Measurements from ENCODE around the gene ZNF562.
A peak's percentile ranks its signal among the peaks of the same experiment; 100 is the strongest.
"Not testable (repeated sequence)": the region's sequence is repeated elsewhere in the genome, so short reads cannot be mapped to it uniquely, and the experiment has no call there.

ZNF562 gene

DNA sequence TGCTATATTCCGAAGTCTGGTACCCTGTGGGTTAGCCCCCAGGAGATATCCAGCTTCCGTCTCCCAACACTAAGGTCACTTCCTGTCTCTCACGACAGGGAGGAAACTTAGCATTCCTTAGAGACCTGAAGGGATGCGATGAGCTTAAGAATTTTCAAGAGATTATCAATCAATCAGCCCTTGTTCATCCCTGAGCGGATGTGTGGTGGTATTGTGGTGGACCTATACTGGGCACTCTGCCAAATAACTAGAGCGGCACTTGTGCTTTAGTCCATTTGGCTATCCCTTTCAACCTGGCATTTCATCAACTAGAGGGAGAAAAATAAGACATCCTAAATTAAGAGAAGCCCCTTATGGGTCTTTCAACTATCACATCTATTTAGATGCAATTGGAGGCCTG, 30.9 kb upstream of the ZNF562 start:
- no peak overlapping the region for H3K27ac Mint-ChIP-seq
- peaks cover 20% of the 10 kb centered on the region for H3K9me3 Mint-ChIP-seq
- no peak overlapping the region for H3K4me3 Mint-ChIP-seq
- H3K36me3 Mint-ChIP-seq (ENCODE audit: low read depth) = no peaks in the 10 kb centered on the region
- TF ChIP-seq, protein P1, sequence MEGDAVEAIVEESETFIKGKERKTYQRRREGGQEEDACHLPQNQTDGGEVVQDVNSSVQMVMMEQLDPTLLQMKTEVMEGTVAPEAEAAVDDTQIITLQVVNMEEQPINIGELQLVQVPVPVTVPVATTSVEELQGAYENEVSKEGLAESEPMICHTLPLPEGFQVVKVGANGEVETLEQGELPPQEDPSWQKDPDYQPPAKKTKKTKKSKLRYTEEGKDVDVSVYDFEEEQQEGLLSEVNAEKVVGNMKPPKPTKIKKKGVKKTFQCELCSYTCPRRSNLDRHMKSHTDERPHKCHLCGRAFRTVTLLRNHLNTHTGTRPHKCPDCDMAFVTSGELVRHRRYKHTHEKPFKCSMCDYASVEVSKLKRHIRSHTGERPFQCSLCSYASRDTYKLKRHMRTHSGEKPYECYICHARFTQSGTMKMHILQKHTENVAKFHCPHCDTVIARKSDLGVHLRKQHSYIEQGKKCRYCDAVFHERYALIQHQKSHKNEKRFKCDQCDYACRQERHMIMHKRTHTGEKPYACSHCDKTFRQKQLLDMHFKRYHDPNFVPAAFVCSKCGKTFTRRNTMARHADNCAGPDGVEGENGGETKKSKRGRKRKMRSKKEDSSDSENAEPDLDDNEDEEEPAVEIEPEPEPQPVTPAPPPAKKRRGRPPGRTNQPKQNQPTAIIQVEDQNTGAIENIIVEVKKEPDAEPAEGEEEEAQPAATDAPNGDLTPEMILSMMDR (IDR thresholded peaks at IDR 0.05; ENCODE audit: unreplicated experiment in 3 of 3) = no peak
- H3K4me1 Mint-ChIP-seq = no peaks in the 10 kb centered on the region
- no peaks in the 10 kb centered on the region for H3K27me3 Mint-ChIP-seq (ENCODE audit: low read depth)

GRCh38 chr19:9702186-9702585, 27.3 kb upstream of the ZNF562 start:
- TF ChIP-seq, protein P1 (IDR thresholded peaks at IDR 0.05; ENCODE audit: unreplicated experiment in 3 of 3) = no peak
- H3K4me1 Mint-ChIP-seq = no peaks in the 10 kb centered on the region
- no peaks in the 10 kb centered on the region for H3K36me3 Mint-ChIP-seq (ENCODE audit: low read depth)
- no peak overlapping the region for H3K4me3 Mint-ChIP-seq
- peaks cover 8% of the 10 kb centered on the region for H3K9me3 Mint-ChIP-seq
- no peaks in the 10 kb centered on the region for H3K27me3 Mint-ChIP-seq (ENCODE audit: low read depth)
- H3K27ac Mint-ChIP-seq = no peak overlapping the region

DNA sequence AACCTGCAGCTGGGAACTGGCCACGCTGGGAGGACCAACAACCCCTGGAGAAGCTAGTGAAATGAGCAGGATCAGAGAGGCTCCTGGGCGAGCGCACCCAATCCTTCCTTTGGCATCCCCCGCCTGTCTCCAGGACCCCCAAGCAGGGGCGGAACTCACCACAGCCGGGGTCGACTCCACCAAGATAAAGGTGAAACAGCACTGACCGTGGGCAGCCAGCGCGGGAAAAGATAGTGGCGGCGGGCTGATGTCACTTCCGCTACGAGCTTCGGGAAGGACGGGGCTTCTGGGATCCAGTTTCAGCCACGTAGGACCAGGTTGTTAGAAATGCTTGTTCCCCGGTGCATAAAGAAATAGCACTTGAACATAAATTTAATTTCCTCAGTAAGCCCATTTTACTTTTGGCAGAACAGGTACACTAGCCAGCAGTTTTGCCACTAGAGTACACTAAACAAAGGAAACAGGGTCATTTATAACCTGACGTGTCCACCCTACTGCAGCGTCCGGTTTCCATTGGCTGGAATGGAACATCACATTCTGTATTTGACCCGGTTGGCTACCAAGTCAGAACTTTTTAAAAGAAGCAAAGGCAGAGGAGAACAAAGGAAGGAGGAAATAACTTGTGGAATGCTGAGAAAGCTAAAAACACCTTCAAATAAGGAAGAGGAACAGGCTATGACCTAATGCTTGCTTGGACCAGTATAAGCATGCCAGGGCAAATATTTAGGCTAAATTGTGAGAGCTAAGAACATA, 25.5 kb upstream of the ZNF562 start:
- H3K27me3 Mint-ChIP-seq (ENCODE audit: low read depth) = no peaks in the 10 kb centered on the region
- TF ChIP-seq, protein P1 (IDR thresholded peaks at IDR 0.05; ENCODE audit: unreplicated experiment in 3 of 3) = no peak
- H3K9me3 Mint-ChIP-seq = peaks cover 11% of the 10 kb centered on the region

GRCh38 chr19:9690301-9690700, 15.4 kb upstream of the ZNF562 start:
- Mint-ChIP-seq H3K36me3 (ENCODE audit: low read depth) (peaks cover 20% of the 10 kb centered on the region), H3K9me3 (peaks cover 33% of the 10 kb centered on the region)
- not testable (repeated sequence) for H3K27me3 Mint-ChIP-seq (ENCODE audit: low read depth); H3K27ac Mint-ChIP-seq; H3K4me3 Mint-ChIP-seq; H3K4me1 Mint-ChIP-seq

More for the DNA sequence above, 25.5 kb upstream of the ZNF562 start:
- Mint-ChIP-seq H3K36me3 (ENCODE audit: low read depth) (no peaks in the 10 kb centered on the region), H3K4me3 (no peak overlapping the region), H3K4me1 (no peaks in the 10 kb centered on the region), H3K27ac (no peak overlapping the region)

GRCh38 chr19:9679996-9680395, 5.1 kb upstream of the ZNF562 start:
- H3K4me1 Mint-ChIP-seq; H3K27ac Mint-ChIP-seq; H3K27me3 Mint-ChIP-seq (ENCODE audit: low read depth); H3K4me3 Mint-ChIP-seq: not testable (repeated sequence)
- peaks cover 30% of the 10 kb centered on the region for H3K36me3 Mint-ChIP-seq (ENCODE audit: low read depth)
- H3K9me3 Mint-ChIP-seq = peaks cover 31% of the 10 kb centered on the region

GRCh38 chr19:9675358-9675901, 530 bp upstream of the ZNF562 start:
- Mint-ChIP-seq H3K4me3 (peak overlapping the region; percentile 91 to 97 (median 95)), H3K9me3 (peaks cover 51% of the 10 kb centered on the region), H3K27ac (peak overlapping the region; percentile 99 to 100 (median 100)), H3K36me3 (ENCODE audit: low read depth) (peaks cover 63% of the 10 kb centered on the region)
- not testable (repeated sequence) for H3K4me1 Mint-ChIP-seq; H3K27me3 Mint-ChIP-seq (ENCODE audit: low read depth)

DNA sequence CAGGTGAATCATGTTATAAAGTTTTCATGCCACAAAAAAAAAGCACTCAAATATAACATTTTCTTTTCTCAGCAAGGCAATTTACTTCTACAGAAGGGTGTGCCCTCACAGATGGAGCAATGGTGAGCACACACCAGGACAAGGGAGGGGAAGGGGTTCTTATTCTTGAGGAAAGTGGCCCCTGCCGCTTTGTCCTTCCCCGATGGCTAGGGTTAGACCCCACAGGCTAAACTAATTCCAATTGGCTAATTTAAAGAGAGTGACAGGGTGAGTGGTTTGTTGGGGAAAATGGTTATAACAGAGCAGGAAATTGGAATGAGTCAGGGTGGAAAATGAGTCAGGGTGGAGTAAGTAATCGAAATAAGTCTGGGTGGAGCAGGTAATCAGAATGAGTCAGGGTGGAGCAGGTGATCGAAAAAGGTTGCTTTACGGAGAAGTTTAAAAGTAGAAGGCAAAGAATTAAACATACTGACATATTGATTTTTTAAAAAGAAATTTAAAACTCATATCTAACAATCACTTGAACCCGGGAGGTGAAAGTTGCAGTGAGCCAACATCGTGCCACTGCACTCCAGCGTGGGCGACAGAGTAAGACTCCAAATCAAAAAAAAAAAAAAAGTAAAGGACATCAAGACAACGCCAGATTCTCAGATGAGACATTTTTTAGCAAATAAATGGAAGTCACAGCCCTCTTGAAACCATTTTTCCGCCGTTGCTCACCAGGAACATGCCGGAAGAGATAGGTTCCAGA, 813 bp downstream of the ZNF562 start:
- Mint-ChIP-seq H3K27me3 (ENCODE audit: low read depth) (no peaks in the 10 kb centered on the region), H3K4me1 (no peaks in the 10 kb centered on the region), H3K27ac (peak overlapping the region; percentile 99 to 100 (median 100)), H3K4me3 (peak overlapping the region; percentile 91 to 97 (median 95)), H3K9me3 (peaks cover 60% of the 10 kb centered on the region), H3K36me3 (ENCODE audit: low read depth) (peaks cover 74% of the 10 kb centered on the region)
- TF ChIP-seq, protein P1 (IDR thresholded peaks at IDR 0.05; ENCODE audit: unreplicated experiment in 3 of 3) = no peak

All from nephron (organoid).